ENCODE results near the gene GRB10.

GRB10 gene

GRCh38 chr7:50655490-50655889 is 127.2 kb downstream of the GRB10 start:
- Histone ChIP-seq H3K36me3 (ENCODE audit: control insufficient read depth in 1 of 2, insufficient read depth in 2 of 2, low read depth in 1 of 2, low read length in 2 of 2) (peaks cover 16 to 26% of the 10 kb centered on the region in 2 experiments), H3K18ac (ENCODE audit: low read depth in 1 of 2, low read length in 2 of 2) (no peak overlapping the region), H3K79me1 (replicated peaks; ENCODE audit: low read length, poor library complexity, severe bottlenecking) (peaks cover 40% of the 10 kb centered on the region), H2BK120ac (ENCODE audit: low read depth, low read length) (no peak overlapping the region), H3K23ac (ENCODE audit: low read length in 2 of 2) (no peak overlapping the region), H3K4me3 (ENCODE audit: insufficient read depth in 1 of 2, low read depth in 1 of 2, low read length in 2 of 2) (no peak overlapping the region), H3K4ac (ENCODE audit: low read depth in 1 of 2, low read length in 2 of 2) (no peak overlapping the region), H3K9me3 (ENCODE audit: control insufficient read depth, low read length) (no peaks in the 10 kb centered on the region), H3K9ac (ENCODE audit: low read length) (no peak overlapping the region), H3K27ac (ENCODE audit: low read length, poor library complexity, severe bottlenecking) (no peak overlapping the region), H2BK5ac (ENCODE audit: low read depth, low read length, poor library complexity, severe bottlenecking) (no peak overlapping the region), H3K27me3 (ENCODE audit: control insufficient read depth in 1 of 2, insufficient read depth in 1 of 2, low read length in 2 of 2) (no peaks in the 10 kb centered on the region), H4K91ac (ENCODE audit: low read length) (no peak overlapping the region), H2AFZ (ENCODE audit: low read depth, low read length) (no peak overlapping the region), H3K4me2 (ENCODE audit: low read length, poor library complexity, severe bottlenecking) (no peak overlapping the region), H2AK5ac (ENCODE audit: low read length, severe bottlenecking) (no peak overlapping the region), H3K4me1 (ENCODE audit: control insufficient read depth, insufficient read depth, low read depth, low read length) (peaks cover 27% of the 10 kb centered on the region), H2BK12ac (ENCODE audit: low read length in 2 of 2) (no peak overlapping the region), H4K8ac (ENCODE audit: low read length) (no peak overlapping the region), H2BK15ac (ENCODE audit: low read depth, poor library complexity, severe bottlenecking) (no peak overlapping the region), H3K14ac (ENCODE audit: low read length in 2 of 2) (peak overlapping the region in 1 of 2 experiments; percentile 45)
- DNase-seq, result no peak
- WGBS, result 90% methylated on average over 3 of the region's 3 CpGs

GRCh38 chr7:50655020-50655419 is 127.7 kb downstream of the GRB10 start:
- Histone ChIP-seq H2BK120ac (ENCODE audit: low read depth, low read length) (no peak overlapping the region), H3K9me3 (ENCODE audit: control insufficient read depth, low read length) (no peaks in the 10 kb centered on the region), H3K4ac (ENCODE audit: low read depth in 1 of 2, low read length in 2 of 2) (no peak overlapping the region), H3K18ac (ENCODE audit: low read depth in 1 of 2, low read length in 2 of 2) (no peak overlapping the region), H2BK15ac (ENCODE audit: low read depth, poor library complexity, severe bottlenecking) (no peak overlapping the region), H3K4me1 (ENCODE audit: control insufficient read depth, insufficient read depth, low read depth, low read length) (peaks cover 24% of the 10 kb centered on the region), H3K79me1 (replicated peaks; ENCODE audit: low read length, poor library complexity, severe bottlenecking) (peaks cover 40% of the 10 kb centered on the region), H2AFZ (ENCODE audit: low read depth, low read length) (no peak overlapping the region), H3K23ac (ENCODE audit: low read length in 2 of 2) (no peak overlapping the region), H3K14ac (ENCODE audit: low read length in 2 of 2) (no peak overlapping the region), H2BK12ac (ENCODE audit: low read length in 2 of 2) (no peak overlapping the region), H2AK5ac (ENCODE audit: low read length, severe bottlenecking) (no peak overlapping the region), H3K9ac (ENCODE audit: low read length) (no peak overlapping the region), H3K4me3 (ENCODE audit: insufficient read depth in 1 of 2, low read depth in 1 of 2, low read length in 2 of 2) (no peak overlapping the region), H4K91ac (ENCODE audit: low read length) (no peak overlapping the region), H3K27me3 (ENCODE audit: control insufficient read depth in 1 of 2, insufficient read depth in 1 of 2, low read length in 2 of 2) (no peaks in the 10 kb centered on the region), H3K36me3 (ENCODE audit: control insufficient read depth in 1 of 2, insufficient read depth in 2 of 2, low read depth in 1 of 2, low read length in 2 of 2) (peaks cover 20 to 26% of the 10 kb centered on the region in 2 experiments), H3K27ac (ENCODE audit: low read length, poor library complexity, severe bottlenecking) (no peak overlapping the region), H4K8ac (ENCODE audit: low read length) (no peak overlapping the region), H2BK5ac (ENCODE audit: low read depth, low read length, poor library complexity, severe bottlenecking) (no peak overlapping the region), H3K4me2 (ENCODE audit: low read length, poor library complexity, severe bottlenecking) (no peak overlapping the region)
- DNase-seq, result no peak
- 90% methylated on average over 4 of the region's 4 CpGs for WGBS

DNA sequence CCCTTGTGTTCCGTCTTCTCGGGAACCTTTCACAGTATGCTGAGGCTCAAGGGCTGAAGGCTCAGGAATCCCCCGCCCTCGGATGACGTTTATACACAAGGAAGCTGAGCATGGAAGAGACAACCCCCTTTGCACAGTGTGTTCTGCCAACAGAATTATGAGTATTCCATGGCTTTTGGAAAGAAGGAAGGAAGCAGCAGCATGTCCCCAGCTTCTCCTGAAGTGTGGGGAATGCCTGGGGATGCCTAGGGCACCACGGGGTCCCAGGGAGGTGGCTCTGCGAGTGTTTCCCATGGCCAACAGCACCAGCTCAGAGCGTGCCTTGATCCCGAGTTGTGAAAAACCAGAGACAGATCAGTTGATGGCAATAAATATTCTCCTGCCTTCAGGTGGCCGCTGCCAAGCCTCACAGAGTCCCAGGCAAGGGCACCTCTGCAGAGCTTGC is 128.7 kb downstream of the GRB10 start:
- Histone ChIP-seq H2BK120ac (ENCODE audit: low read depth, low read length) (no peak overlapping the region), H3K36me3 (ENCODE audit: control insufficient read depth in 1 of 2, insufficient read depth in 2 of 2, low read depth in 1 of 2, low read length in 2 of 2) (peaks cover 19 to 26% of the 10 kb centered on the region in 2 experiments), H3K27me3 (ENCODE audit: control insufficient read depth in 1 of 2, insufficient read depth in 1 of 2, low read length in 2 of 2) (no peaks in the 10 kb centered on the region), H3K4me3 (ENCODE audit: insufficient read depth in 1 of 2, low read depth in 1 of 2, low read length in 2 of 2) (peak overlapping the region in 1 of 2 experiments; percentile 44), H2AK5ac (ENCODE audit: low read length, severe bottlenecking) (no peak overlapping the region), H2BK15ac (ENCODE audit: low read depth, poor library complexity, severe bottlenecking) (no peak overlapping the region), H3K4me2 (ENCODE audit: low read length, poor library complexity, severe bottlenecking) (no peak overlapping the region), H3K18ac (ENCODE audit: low read depth in 1 of 2, low read length in 2 of 2) (no peak overlapping the region), H3K9me3 (ENCODE audit: control insufficient read depth, low read length) (no peaks in the 10 kb centered on the region), H2AFZ (ENCODE audit: low read depth, low read length) (no peak overlapping the region), H3K4me1 (ENCODE audit: control insufficient read depth, insufficient read depth, low read depth, low read length) (peaks cover 23% of the 10 kb centered on the region), H3K79me1 (replicated peaks; ENCODE audit: low read length, poor library complexity, severe bottlenecking) (peaks cover 40% of the 10 kb centered on the region), H3K9ac (ENCODE audit: low read length) (peak overlapping the region; percentile 22), H4K8ac (ENCODE audit: low read length) (no peak overlapping the region), H4K91ac (ENCODE audit: low read length) (no peak overlapping the region), H3K4ac (ENCODE audit: low read depth in 1 of 2, low read length in 2 of 2) (no peak overlapping the region), H3K27ac (ENCODE audit: low read length, poor library complexity, severe bottlenecking) (no peak overlapping the region), H3K23ac (ENCODE audit: low read length in 2 of 2) (peak overlapping the region in 1 of 2 experiments; percentile 14), H2BK5ac (ENCODE audit: low read depth, low read length, poor library complexity, severe bottlenecking) (no peak overlapping the region), H3K14ac (ENCODE audit: low read length in 2 of 2) (no peak overlapping the region), H2BK12ac (ENCODE audit: low read length in 2 of 2) (no peak overlapping the region)
- WGBS, result 93% methylated on average over 10 of the region's 10 CpGs
- DNase-seq, result no peak

- Histone ChIP-seq H3K9me3 (ENCODE audit: control insufficient read depth, low read length) (no peaks in the 10 kb centered on the region), H2AFZ (ENCODE audit: low read depth, low read length) (no peak overlapping the region), H3K4me2 (ENCODE audit: low read length, poor library complexity, severe bottlenecking) (no peak overlapping the region), H2BK120ac (ENCODE audit: low read depth, low read length) (no peak overlapping the region), H3K79me1 (replicated peaks; ENCODE audit: low read length, poor library complexity, severe bottlenecking) (peaks cover 46% of the 10 kb centered on the region), H3K23ac (ENCODE audit: low read length in 2 of 2) (no peak overlapping the region), H4K8ac (ENCODE audit: low read length) (peak overlapping the region; percentile 35), H3K27me3 (ENCODE audit: control insufficient read depth in 1 of 2, insufficient read depth in 1 of 2, low read length in 2 of 2) (no peaks in the 10 kb centered on the region), H2BK12ac (ENCODE audit: low read length in 2 of 2) (peak overlapping the region in 1 of 2 experiments; percentile 68), H3K14ac (ENCODE audit: low read length in 2 of 2) (peak overlapping the region in 1 of 2 experiments; percentile 95), H4K91ac (ENCODE audit: low read length) (peak overlapping the region; percentile 25), H3K27ac (ENCODE audit: low read length, poor library complexity, severe bottlenecking) (no peak overlapping the region), H3K4me1 (ENCODE audit: control insufficient read depth, insufficient read depth, low read depth, low read length) (peaks cover 23% of the 10 kb centered on the region), H2BK5ac (ENCODE audit: low read depth, low read length, poor library complexity, severe bottlenecking) (no peak overlapping the region), H2BK15ac (ENCODE audit: low read depth, poor library complexity, severe bottlenecking) (no peak overlapping the region), H3K4me3 (ENCODE audit: insufficient read depth in 1 of 2, low read depth in 1 of 2, low read length in 2 of 2) (peak overlapping the region in 1 of 2 experiments; percentile 45), H3K36me3 (ENCODE audit: control insufficient read depth in 1 of 2, insufficient read depth in 2 of 2, low read depth in 1 of 2, low read length in 2 of 2) (peaks cover 19 to 27% of the 10 kb centered on the region in 2 experiments), H2AK5ac (ENCODE audit: low read length, severe bottlenecking) (no peak overlapping the region), H3K18ac (ENCODE audit: low read depth in 1 of 2, low read length in 2 of 2) (peak overlapping the region in 1 of 2 experiments; percentile 81), H3K9ac (ENCODE audit: low read length) (peak overlapping the region; percentile 48), H3K4ac (ENCODE audit: low read depth in 1 of 2, low read length in 2 of 2) (peak overlapping the region in 1 of 2 experiments; percentile 46)
- WGBS, result 76% methylated on average over 15 of the region's 16 CpGs
- DNase-seq, result peak; percentile 72
Observed at GRCh38 chr7:50653126-50653864, 129.4 kb downstream of the GRB10 start.

Measured in mesenchymal stem cell (in vitro differentiated cells and primary cell).